Heart right ventricle (tissue), 16 donors: ENCODE measurements around the gene AADAT. TPM values are rescaled to one million over a fixed set of nuclear protein-coding genes. Genes with fewer than 3 reads are reported as not detected.
A peak's percentile ranks its signal among the peaks of the same experiment; 100 is the strongest.
"Not testable (repeated sequence)": the region's sequence is repeated elsewhere in the genome, so short reads cannot be mapped to it uniquely, and the experiment has no call there.

Source experiments
- ATAC-seq, 8 donors: fragments of 200-7000 bp; cut with Tn5 transposase; one replicate each; pipeline ENCODE4 v1.9.1; 2020; ENCODE audit warnings: mild to moderate bottlenecking in 8 of 8, moderate library complexity in 8 of 8, moderate number of reproducible peaks in 1 of 8
- DNase-seq, 2 donors: peaks; one replicate each; pipeline ENCODE4 v3.0.0-alpha.2; 2020
- H3K27ac ChIP-seq, 10 donors: fragments of 200-600 bp; sonication (generic) in 2 of 10; one replicate each; pipeline versions ENCODE4 v1.5.0 to v1.8.0; 2020 to 2022; ENCODE audit warnings: mild to moderate bottlenecking in 3 of 10
- H3K27me3 ChIP-seq, 7 donors: fragments of 200-600 bp; one replicate each; pipeline ENCODE4 v1.8.0; 2021 to 2022; ENCODE audit warnings: mild to moderate bottlenecking in 2 of 7
- H3K36me3 ChIP-seq, 9 donors: fragments of 200-600 bp; sonication (generic) in 1 of 9; one replicate each; pipeline versions ENCODE4 v1.5.0 to v1.8.0; 2020 to 2022; ENCODE audit warnings: mild to moderate bottlenecking in 2 of 9
- H3K4me1 ChIP-seq, 9 donors: fragments of 200-600 bp; sonication (generic) in 1 of 9; one replicate each; pipeline versions ENCODE4 v1.5.0 to v1.8.0; 2020 to 2022; ENCODE audit warnings: mild to moderate bottlenecking in 4 of 9
- H3K4me3 ChIP-seq, 10 donors: fragments of 200-600 bp; sonication (generic) in 2 of 10; one replicate each; pipeline versions ENCODE4 v1.5.0 to v1.8.0; 2020 to 2022; ENCODE audit warnings: mild to moderate bottlenecking in 7 of 10, moderate library complexity in 2 of 10
- H3K9me3 ChIP-seq, 11 donors: fragments of 200-600 bp in 10 of 11; sonication (generic) in 2 of 11; one replicate each; pipeline versions ENCODE4 v1.5.0 to v1.8.0; 2013 to 2022; ENCODE audit warnings: mild to moderate bottlenecking in 2 of 11, control low read depth in 1 of 11, moderate library complexity in 1 of 11
- WGBS, 2 donors: extraction: QIAGEN DNeasy Blood & Tissue Kit; methylation state at CpG; one replicate each; pipeline ENCODE4 v1.1.7; 2013; ENCODE audit warnings: inconsistent platforms in 1 of 2; 5-methylcytosine and 5-hydroxymethylcytosine counted together
- intact Hi-C, 10 donors: fragments of 100-400 bp; cut with DNase I; formaldehyde crosslinking; loops; one replicate each; pipeline versions ENCODE4 v1.11.1 to v1.14.2; 2022
- polyA plus RNA-seq, 2 donors: library from polyadenylated mRNA; stranded (reverse); fragments of 200-250 nt; gene quantifications; one replicate each; pipeline ENCODE4 v1.2.3, GENCODE V29; 2013
- total RNA-seq, 10 donors: library from RNA; stranded (reverse); fragmentation: NEBNext Ultra II Directional in 3 of 10; extraction: Animal tissue kit (Norgen Biotek cat#: 25700) in 3 of 10; gene quantifications; one replicate each; pipeline versions ENCODE4 v1.2.1 to v1.2.4, GENCODE V29; 2021 to 2023
- TF ChIP-seq, protein P1 (sequence below), 9 donors: fragments of 200-600 bp; sonication (generic) in 2 of 9; IDR thresholded peaks; one replicate each; pipeline versions ENCODE4 v1.5.0 to v1.8.0; 2021 to 2022; ENCODE audit warnings: antibody characterized with exemption in 9 of 9, mild to moderate bottlenecking in 5 of 9, moderate library complexity in 1 of 9
- donor health status: Arrhythmogenic right ventricular cardiomyopathy.
- donor health status: ischemic (EF 13 %, LVEDD 7.1; RV severe dilation, severe dysfunction).
- donor health status: healthy with polysubstance abuse.
- donor health status: DM: no; HTN: yes; CAD: no.
- donor health status: DM: no; HTN: no; CAD: no.
- donor health status: ischemic (EF 25% LVEDD 6.9; RV normal size, moderate dysfunction).
- donor health status: ischemic (EF 25% LVEDD 5.7; RV mildly dilated, moderate dysfunction).
- donor health status: healthy.
- donor health status: DM: yes; HTN: yes; CAD: no.
- donor health status: Ischemic cardiomyopathy.
- donor health status: ischemic (EF 35%, LVEDD 5.7; RV mildly dilated, moderate dysfunction).
- donor health status: nonischemic (EF 11% LVEDD 7.7; RV severe dilation, severe dysfunction).
- donor health status: DM: yes; HTN: yes; CAD: no.
- donor health status: PGD.
- donor health status: ischemic (EF 29% LVEDD 5.4; RV normal size, mild dysfunction).
- donor health status: nonischemic (EF 23%, LVEDD 6.1; RV moderate dilation, normal function).

Gene AADAT
- total and polyA plus RNA-seq, 12 donors, result 0.82 to 3.5 (median 1.7) TPM

DNA sequence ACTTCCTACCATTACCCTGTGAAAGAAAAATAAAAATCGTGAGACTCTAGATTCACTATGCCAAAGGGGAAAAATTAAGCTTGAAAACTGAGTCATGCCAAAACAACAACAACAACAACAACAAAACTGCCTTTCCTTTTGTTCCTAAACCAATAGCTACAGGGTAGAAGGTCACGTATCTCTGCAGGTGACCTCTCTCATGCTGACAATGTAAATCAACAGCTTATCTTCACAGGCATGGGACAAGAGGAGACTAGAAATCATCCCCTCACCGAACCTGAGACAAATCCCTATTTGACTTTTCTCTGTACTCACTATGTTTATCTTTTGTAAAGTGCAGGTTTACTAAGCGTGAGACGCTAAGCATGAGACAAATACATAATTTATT is 20.5 kb upstream of the AADAT start:
- TF ChIP-seq, protein P1, sequence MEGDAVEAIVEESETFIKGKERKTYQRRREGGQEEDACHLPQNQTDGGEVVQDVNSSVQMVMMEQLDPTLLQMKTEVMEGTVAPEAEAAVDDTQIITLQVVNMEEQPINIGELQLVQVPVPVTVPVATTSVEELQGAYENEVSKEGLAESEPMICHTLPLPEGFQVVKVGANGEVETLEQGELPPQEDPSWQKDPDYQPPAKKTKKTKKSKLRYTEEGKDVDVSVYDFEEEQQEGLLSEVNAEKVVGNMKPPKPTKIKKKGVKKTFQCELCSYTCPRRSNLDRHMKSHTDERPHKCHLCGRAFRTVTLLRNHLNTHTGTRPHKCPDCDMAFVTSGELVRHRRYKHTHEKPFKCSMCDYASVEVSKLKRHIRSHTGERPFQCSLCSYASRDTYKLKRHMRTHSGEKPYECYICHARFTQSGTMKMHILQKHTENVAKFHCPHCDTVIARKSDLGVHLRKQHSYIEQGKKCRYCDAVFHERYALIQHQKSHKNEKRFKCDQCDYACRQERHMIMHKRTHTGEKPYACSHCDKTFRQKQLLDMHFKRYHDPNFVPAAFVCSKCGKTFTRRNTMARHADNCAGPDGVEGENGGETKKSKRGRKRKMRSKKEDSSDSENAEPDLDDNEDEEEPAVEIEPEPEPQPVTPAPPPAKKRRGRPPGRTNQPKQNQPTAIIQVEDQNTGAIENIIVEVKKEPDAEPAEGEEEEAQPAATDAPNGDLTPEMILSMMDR (IDR thresholded peaks at IDR 0.05), result no peak
- H3K27ac ChIP-seq, result no peak overlapping the region
- WGBS, 2 donors, result 52 to 57% methylated on average over 5 of the region's 5 CpGs

DNA sequence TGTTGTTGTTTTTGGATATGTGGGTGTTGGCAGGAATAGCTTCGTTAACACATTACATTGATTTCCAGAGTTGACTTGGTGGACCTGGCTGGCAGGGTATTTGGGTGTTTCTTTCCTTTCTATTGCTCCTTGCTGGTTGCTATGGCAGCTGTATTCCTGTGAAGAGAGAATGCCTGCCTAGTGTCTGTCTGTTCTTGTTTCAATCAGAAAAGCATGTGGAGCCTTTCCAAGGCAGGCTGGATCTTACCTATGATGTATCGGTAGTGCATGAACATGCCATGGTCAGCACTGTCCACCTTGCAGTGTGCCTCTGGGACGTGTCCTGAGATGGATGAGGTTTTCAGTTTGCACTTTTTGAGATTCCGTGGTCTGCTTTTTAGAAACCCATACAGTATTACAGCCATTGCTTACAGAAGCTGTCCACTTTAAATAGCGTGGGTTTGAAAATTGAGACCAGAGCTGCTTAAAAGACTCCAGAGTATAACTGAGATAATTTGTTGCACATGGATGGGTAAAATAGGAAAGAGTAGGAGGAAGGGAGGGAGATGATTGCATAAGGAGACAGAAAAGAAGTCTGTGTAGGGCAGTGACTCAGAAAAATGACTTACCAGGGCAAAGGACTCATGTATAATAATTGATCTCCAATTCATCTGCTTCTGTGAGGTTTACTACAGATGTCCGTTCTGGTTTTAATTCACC is 20.0 kb upstream of the AADAT start:
- intact Hi-C loops, result no loop called here
- no peak for DNase-seq
- Histone ChIP-seq H3K4me3 (no peak overlapping the region), H3K9me3 (no peaks in the 10 kb centered on the region), H3K36me3 (no peaks in the 10 kb centered on the region), H3K27ac (no peak overlapping the region), H3K27me3 (no peaks in the 10 kb centered on the region), H3K4me1 (no peaks in the 10 kb centered on the region)
- peak in 6 of 8 donors; percentile 37 to 79 (median 60) for ATAC-seq
- 73 to 74% methylated on average over 6 of the region's 6 CpGs for WGBS, 2 donors
- TF ChIP-seq, protein P1 (IDR thresholded peaks at IDR 0.05), result no peak

More for the DNA sequence above, 20.5 kb upstream of the AADAT start:
- Histone ChIP-seq H3K27me3 (no peaks in the 10 kb centered on the region), H3K4me1 (no peaks in the 10 kb centered on the region), H3K4me3 (no peak overlapping the region), H3K9me3 (no peaks in the 10 kb centered on the region), H3K36me3 (no peaks in the 10 kb centered on the region)
- DNase-seq (no peak), ATAC-seq (no peak)
- intact Hi-C loops, result no loop called here

DNA sequence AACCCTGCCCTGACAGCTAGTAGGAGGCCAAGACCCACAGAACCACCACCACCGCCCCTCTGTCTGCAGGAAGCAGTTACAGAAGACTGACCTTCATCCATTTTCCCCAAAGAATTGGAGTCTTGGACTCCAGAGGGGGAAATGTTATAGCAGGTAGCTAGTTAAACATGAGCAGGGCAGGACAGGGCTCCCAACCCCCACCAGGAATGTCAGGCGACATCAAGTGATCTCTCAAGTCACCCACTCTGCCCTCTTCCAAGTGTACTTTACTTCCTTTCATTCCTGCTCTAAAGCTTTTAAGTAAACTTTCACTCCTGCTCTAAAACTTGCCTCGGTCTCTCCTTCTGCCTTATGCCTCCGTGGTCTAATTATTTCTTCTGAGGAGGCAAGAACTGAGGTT is 17.1 kb upstream of the AADAT start:
- intact Hi-C loops, result no loop called here

DNA sequence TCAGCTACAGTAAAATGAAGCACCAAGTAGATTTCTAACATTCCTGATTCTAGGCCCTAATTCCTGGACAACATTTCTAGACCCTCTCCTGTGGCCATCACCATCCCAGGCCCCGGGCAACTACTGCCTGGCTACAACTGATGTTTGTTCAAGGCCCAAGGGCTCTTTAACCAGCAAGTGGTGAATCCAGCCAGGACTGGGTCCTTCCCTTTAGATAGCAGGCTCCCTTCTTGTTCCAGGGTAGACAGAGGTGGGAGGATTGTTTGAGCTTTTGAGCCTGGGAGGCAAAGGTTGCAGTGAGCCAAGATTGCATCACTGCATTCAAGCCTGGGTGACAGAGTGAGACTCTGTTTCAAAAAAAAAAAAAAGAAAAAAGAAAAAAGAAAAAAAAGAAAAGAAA is 12.7 kb upstream of the AADAT start:
- WGBS, 2 donors, result 83 to 90% methylated on average over 1 of the region's 1 CpG
- TF ChIP-seq, protein P1 (IDR thresholded peaks at IDR 0.05), result no peak
- no peak overlapping the region for H3K27ac ChIP-seq
- H3K36me3 ChIP-seq, result no peaks in the 10 kb centered on the region
- no peaks in the 10 kb centered on the region for H3K4me1 ChIP-seq
- no peak overlapping the region for H3K4me3 ChIP-seq
- DNase-seq (no peak), ATAC-seq (peak in 1 of 8 donors; percentile 33)
- intact Hi-C loops, result no loop called here
- H3K9me3 ChIP-seq, result no peaks in the 10 kb centered on the region
- peaks cover 0 to 6% (median 0%) of the 10 kb centered on the region in 7 donors for H3K27me3 ChIP-seq

More for the DNA sequence above, 17.1 kb upstream of the AADAT start:
- ATAC-seq (no peak), DNase-seq (no peak)
- TF ChIP-seq, protein P1 (IDR thresholded peaks at IDR 0.05), result no peak
- Histone ChIP-seq H3K4me1 (no peaks in the 10 kb centered on the region), H3K27ac (no peak overlapping the region), H3K27me3 (no peaks in the 10 kb centered on the region), H3K4me3 (no peak overlapping the region), H3K36me3 (no peaks in the 10 kb centered on the region), H3K9me3 (no peaks in the 10 kb centered on the region)
- WGBS, 2 donors, result 73 to 74% methylated on average over 4 of the region's 4 CpGs

DNA sequence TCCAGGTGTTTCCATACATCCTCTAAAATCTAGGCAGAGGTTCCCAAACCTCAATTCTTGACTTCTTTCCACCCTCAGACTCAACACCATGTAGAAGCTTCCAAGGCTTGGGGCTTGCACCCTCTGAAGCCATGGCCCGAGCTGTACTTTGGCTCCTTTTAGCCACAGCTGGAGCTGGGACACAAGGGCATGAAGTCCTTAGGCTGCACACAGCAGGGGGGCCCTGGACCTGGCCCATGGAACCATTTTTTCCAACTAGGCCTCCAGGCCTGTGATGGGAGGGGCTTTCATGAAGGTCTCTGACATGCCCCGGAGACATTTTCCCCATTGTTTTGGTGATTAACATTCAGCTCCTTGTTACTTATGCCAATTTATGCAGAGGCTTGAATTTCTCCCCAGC is 8.4 kb upstream of the AADAT start:
- DNase-seq, H3K4me1 ChIP-seq, H3K4me3 ChIP-seq, ATAC-seq, H3K36me3 ChIP-seq, H3K9me3 ChIP-seq, H3K27me3 ChIP-seq, intact Hi-C loops, H3K27ac ChIP-seq: not testable (repeated sequence)
- WGBS, 2 donors, result 91% methylated on average over 2 of the region's 2 CpGs
